Progenitor cell of endocrine pancreas (in vitro differentiated cells): ENCODE data around the gene L3MBTL4. TPM values are rescaled to one million over a fixed set of nuclear protein-coding genes. Genes with fewer than 3 reads are reported as not detected.

Source experiments
- DNase-seq: peaks from one replicate; pipeline ENCODE4 v3.0.0; 2021; ENCODE audit warnings: low spot score; ENCODE audit not compliant: unreplicated experiment
- H3K27ac Mint-ChIP-seq: 2 replicates; pipeline ENCODE4 v1.8.0; 2021; ENCODE audit warnings: mild to moderate bottlenecking, moderate library complexity, mixed read lengths
- H3K27me3 Mint-ChIP-seq: 2 replicates; pipeline ENCODE4 v1.8.0; 2021; ENCODE audit warnings: mixed read lengths
- H3K36me3 Mint-ChIP-seq: 2 replicates; pipeline ENCODE4 v1.8.0; 2022; ENCODE audit warnings: mixed read lengths; ENCODE audit not compliant: insufficient read depth
- H3K4me1 Mint-ChIP-seq: 2 replicates; pipeline ENCODE4 v1.8.0; 2021; ENCODE audit warnings: low read depth, mixed read lengths
- H3K4me3 Mint-ChIP-seq: 2 replicates; pipeline ENCODE4 v1.8.0; 2021; ENCODE audit warnings: low read depth, mild to moderate bottlenecking, moderate library complexity, mixed read lengths
- H3K9me3 Mint-ChIP-seq: 2 replicates; pipeline ENCODE4 v1.8.0; 2021; ENCODE audit warnings: low read depth, mixed read lengths
- total RNA-seq: library from RNA; stranded (reverse); gene quantifications from 2 replicates; pipeline ENCODE4 v1.2.1, GENCODE V29; 2021
- TF ChIP-seq, protein P1 (sequence below): fragments of 200-600 bp; sonication (generic); IDR thresholded peaks from one replicate; pipeline ENCODE4 v1.5.0; 2021; ENCODE audit warnings: antibody characterized with exemption, mild to moderate bottlenecking; ENCODE audit not compliant: unreplicated experiment

L3MBTL4 gene
- total RNA-seq, 1 donor from 2014 or later, result 8.0 TPM

DNA sequence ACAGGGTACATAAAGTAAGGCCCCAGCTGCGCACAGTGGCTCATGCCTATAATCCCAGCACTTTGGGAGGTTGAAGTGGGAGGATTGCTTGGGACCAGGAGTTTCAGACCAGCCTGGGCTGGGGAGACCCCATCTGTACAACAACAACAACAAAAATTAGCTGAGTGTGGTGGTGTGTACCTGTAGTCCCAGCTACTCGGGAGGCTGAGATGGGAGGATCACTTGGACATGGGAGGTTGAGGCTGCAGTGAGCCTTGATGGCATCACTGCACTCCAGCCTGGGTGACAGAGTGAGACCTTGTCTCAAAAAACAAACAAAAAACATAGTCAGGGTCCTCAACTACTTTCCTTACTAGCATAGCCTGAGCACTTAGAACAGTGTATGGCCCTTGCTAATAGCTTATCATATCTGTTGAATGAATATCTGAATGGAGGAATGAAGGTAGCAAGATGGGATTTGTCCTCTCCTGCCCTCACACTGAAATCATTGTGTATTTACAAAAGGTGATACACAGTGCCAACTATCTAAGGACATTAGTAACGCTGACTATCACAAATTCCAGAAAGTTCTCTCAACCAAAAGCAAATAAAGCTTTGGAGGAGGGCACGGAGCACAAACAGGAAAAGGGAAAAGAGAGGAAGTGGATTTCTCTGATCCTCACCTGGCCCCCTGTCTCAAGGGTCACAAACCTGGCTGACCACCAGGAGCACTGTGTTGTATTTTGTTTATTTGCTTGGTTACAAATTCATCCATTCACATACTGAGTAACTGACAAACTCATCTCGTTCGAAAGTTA lies 38.1 kb downstream of the L3MBTL4 start:
- Mint-ChIP-seq H3K9me3 (peaks cover 23% of the 10 kb centered on the region), H3K4me3 (no peak overlapping the region), H3K27me3 (no peaks in the 10 kb centered on the region), H3K36me3 (peaks cover 2% of the 10 kb centered on the region), H3K4me1 (peaks cover 8% of the 10 kb centered on the region), H3K27ac (no peak overlapping the region)
- no peak for DNase-seq
- TF ChIP-seq, protein P1, sequence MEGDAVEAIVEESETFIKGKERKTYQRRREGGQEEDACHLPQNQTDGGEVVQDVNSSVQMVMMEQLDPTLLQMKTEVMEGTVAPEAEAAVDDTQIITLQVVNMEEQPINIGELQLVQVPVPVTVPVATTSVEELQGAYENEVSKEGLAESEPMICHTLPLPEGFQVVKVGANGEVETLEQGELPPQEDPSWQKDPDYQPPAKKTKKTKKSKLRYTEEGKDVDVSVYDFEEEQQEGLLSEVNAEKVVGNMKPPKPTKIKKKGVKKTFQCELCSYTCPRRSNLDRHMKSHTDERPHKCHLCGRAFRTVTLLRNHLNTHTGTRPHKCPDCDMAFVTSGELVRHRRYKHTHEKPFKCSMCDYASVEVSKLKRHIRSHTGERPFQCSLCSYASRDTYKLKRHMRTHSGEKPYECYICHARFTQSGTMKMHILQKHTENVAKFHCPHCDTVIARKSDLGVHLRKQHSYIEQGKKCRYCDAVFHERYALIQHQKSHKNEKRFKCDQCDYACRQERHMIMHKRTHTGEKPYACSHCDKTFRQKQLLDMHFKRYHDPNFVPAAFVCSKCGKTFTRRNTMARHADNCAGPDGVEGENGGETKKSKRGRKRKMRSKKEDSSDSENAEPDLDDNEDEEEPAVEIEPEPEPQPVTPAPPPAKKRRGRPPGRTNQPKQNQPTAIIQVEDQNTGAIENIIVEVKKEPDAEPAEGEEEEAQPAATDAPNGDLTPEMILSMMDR, result no peak

GRCh38 chr18:6374935-6375529 lies 39.7 kb downstream of the L3MBTL4 start:
- Mint-ChIP-seq H3K4me3 (no peak overlapping the region), H3K27me3 (no peaks in the 10 kb centered on the region), H3K4me1 (peaks cover 8% of the 10 kb centered on the region), H3K27ac (no peak overlapping the region), H3K9me3 (peaks cover 20% of the 10 kb centered on the region), H3K36me3 (peaks cover 2% of the 10 kb centered on the region)
- DNase-seq, result no peak
- TF ChIP-seq, protein P1, result no peak

DNA sequence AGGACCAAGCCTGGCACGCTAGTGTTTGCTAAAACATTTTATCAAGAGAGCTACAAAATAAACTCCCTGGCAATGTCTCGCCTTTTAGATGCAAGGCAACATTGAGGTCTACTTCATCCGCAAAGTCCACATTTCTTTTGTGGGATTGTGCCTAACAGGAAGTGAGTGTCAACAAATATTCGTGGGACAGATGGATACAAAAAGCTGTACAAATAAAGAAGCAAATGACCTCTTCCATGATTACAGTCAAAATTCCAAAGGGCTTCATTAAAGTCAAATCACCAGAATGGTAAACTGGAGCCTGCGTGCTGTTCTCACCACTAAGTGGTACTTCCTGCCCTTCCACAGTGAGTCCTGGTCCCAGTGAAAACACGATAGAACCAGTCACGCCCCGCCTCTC lies 40.4 kb downstream of the L3MBTL4 start:
- Mint-ChIP-seq H3K36me3 (peaks cover 2% of the 10 kb centered on the region), H3K9me3 (peaks cover 20% of the 10 kb centered on the region), H3K4me1 (peaks cover 8% of the 10 kb centered on the region), H3K4me3 (no peak overlapping the region), H3K27ac (no peak overlapping the region), H3K27me3 (no peaks in the 10 kb centered on the region)
- TF ChIP-seq, protein P1, result no peak
- DNase-seq, result no peak

GRCh38 chr18:6373187-6373586 lies 41.5 kb downstream of the L3MBTL4 start:
- no peak for DNase-seq
- peaks cover 12% of the 10 kb centered on the region for H3K9me3 Mint-ChIP-seq
- TF ChIP-seq, protein P1, result no peak
- peaks cover 8% of the 10 kb centered on the region for H3K4me1 Mint-ChIP-seq
- no peak overlapping the region for H3K4me3 Mint-ChIP-seq
- H3K27ac Mint-ChIP-seq, result no peak overlapping the region
- H3K27me3 Mint-ChIP-seq, result no peaks in the 10 kb centered on the region
- peaks cover 3% of the 10 kb centered on the region for H3K36me3 Mint-ChIP-seq

DNA sequence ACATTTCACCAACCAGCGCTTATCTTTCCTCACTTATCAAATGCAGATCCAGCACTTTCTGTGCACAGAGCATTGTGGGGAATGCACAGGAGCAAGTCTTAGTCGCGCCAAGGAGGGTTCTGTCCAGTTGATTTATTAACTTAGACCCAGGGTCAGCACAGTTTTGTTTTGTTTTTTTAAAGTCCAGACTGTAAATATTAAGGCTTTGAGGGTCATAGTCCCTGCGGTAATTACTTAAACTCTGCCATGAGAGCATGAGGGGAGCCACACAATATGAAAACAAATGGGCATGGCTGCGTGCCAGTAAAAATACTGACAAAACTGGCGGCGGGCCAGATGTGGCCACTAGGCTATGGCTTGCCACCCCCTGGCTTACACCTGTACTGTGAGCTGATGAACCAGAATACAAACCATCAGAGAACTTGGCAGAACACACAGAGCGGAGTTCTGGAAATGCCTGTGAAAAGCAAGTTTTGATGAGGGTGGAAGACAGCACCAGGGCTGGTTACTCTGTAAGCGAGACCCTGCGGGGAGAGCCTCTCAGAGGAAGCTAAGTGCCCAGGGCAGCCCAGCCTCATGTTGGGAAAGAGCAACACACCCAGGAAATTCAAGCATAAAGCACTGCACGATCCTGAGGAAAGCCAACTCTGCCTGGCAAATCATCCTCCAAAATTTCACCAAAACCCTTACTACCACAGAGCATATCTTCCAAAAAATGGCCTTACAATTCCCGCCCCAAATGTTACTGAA lies 43.6 kb downstream of the L3MBTL4 start:
- Mint-ChIP-seq H3K9me3 (peaks cover 7% of the 10 kb centered on the region), H3K4me1 (peaks cover 8% of the 10 kb centered on the region), H3K4me3 (no peak overlapping the region), H3K27me3 (no peaks in the 10 kb centered on the region), H3K27ac (no peak overlapping the region), H3K36me3 (peaks cover 3% of the 10 kb centered on the region)
- TF ChIP-seq, protein P1, result no peak
- DNase-seq, result no peak
